Measurements from ENCODE around the gene ACSM4. TPM values are rescaled to one million over a fixed set of nuclear protein-coding genes. Genes with fewer than 3 reads are reported as not detected.

ACSM4 gene
- total and polyA plus RNA-seq, 9 of the 15 experiments (the other 6 are each of a cell fraction or from before 2014, with no cell fraction given), result not detected

DNA sequence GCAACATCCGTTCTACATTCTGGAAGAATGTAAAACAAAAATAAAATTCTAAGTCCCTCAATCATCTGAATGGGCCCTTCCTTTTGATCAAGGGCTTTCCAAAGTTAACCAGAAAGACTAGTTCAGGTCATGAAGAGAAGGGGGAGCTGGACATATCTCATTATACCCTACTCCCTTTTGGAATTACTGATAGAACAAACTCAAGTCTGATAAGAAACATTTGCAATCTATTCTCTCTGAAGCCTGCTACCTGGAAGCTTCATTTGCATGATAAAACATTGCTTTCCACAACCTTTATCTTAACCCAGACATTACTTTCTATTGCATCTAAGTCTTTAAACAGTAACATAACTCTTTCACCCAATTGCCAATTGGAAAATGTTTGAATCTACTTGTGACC, 8.3 kb upstream of the ACSM4 start:
- H3K36me3 ChIP-seq (ENCODE audit: control insufficient read depth, insufficient read depth, low read length), result no peaks in the 10 kb centered on the region
- TF ChIP-seq NCOA1 (IDR thresholded peaks at IDR 0.05; ENCODE audit: low read depth), result peak; percentile 43; the same call in 1 of the 2 replicates
- TF ChIP-seq RBM25 (IDR thresholded peaks at IDR 0.05; ENCODE audit: low read depth, low read length, severe bottlenecking), result no peak
- no peak for TF ChIP-seq CSDE1 (IDR thresholded peaks at IDR 0.05)
- TF ChIP-seq NFIC (IDR thresholded peaks at IDR 0.05), result 0 out of 2 replicates have a peak, but pooled peaks have one; percentile 18
- TF ChIP-seq, protein P1, sequence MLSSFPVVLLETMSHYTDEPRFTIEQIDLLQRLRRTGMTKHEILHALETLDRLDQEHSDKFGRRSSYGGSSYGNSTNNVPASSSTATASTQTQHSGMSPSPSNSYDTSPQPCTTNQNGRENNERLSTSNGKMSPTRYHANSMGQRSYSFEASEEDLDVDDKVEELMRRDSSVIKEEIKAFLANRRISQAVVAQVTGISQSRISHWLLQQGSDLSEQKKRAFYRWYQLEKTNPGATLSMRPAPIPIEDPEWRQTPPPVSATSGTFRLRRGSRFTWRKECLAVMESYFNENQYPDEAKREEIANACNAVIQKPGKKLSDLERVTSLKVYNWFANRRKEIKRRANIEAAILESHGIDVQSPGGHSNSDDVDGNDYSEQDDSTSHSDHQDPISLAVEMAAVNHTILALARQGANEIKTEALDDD (IDR thresholded peaks at IDR 0.05), result peak; percentile 85
- no peak for TF ChIP-seq ZNF780A (CRISPR knock-in tag; IDR thresholded peaks at IDR 0.05)
- no peak for TF ChIP-seq GABPA (tag; conservative IDR thresholded peaks at IDR 0.05; ENCODE audit: low read depth)
- no peak for TF ChIP-seq KDM1A (IDR thresholded peaks at IDR 0.05)
- TF ChIP-seq ZNF431 (CRISPR knock-in tag; IDR thresholded peaks at IDR 0.05), result no peak
- peak; percentile 76; the same call in 1 of the 2 replicates for TF ChIP-seq SOX6 (IDR thresholded peaks at IDR 0.05)
- no peak for TF ChIP-seq POLR2H (tag; IDR thresholded peaks at IDR 0.05; ENCODE audit: low read depth)
- TF ChIP-seq NCOR1 (IDR thresholded peaks at IDR 0.05), result peak; percentile 60; the same call in 1 of the 2 replicates
- TF ChIP-seq CXXC5 (CRISPR knock-in tag; IDR thresholded peaks at IDR 0.05), result 0 out of 2 replicates have a peak, but pooled peaks have one; percentile 23
- TF ChIP-seq, protein P2, sequence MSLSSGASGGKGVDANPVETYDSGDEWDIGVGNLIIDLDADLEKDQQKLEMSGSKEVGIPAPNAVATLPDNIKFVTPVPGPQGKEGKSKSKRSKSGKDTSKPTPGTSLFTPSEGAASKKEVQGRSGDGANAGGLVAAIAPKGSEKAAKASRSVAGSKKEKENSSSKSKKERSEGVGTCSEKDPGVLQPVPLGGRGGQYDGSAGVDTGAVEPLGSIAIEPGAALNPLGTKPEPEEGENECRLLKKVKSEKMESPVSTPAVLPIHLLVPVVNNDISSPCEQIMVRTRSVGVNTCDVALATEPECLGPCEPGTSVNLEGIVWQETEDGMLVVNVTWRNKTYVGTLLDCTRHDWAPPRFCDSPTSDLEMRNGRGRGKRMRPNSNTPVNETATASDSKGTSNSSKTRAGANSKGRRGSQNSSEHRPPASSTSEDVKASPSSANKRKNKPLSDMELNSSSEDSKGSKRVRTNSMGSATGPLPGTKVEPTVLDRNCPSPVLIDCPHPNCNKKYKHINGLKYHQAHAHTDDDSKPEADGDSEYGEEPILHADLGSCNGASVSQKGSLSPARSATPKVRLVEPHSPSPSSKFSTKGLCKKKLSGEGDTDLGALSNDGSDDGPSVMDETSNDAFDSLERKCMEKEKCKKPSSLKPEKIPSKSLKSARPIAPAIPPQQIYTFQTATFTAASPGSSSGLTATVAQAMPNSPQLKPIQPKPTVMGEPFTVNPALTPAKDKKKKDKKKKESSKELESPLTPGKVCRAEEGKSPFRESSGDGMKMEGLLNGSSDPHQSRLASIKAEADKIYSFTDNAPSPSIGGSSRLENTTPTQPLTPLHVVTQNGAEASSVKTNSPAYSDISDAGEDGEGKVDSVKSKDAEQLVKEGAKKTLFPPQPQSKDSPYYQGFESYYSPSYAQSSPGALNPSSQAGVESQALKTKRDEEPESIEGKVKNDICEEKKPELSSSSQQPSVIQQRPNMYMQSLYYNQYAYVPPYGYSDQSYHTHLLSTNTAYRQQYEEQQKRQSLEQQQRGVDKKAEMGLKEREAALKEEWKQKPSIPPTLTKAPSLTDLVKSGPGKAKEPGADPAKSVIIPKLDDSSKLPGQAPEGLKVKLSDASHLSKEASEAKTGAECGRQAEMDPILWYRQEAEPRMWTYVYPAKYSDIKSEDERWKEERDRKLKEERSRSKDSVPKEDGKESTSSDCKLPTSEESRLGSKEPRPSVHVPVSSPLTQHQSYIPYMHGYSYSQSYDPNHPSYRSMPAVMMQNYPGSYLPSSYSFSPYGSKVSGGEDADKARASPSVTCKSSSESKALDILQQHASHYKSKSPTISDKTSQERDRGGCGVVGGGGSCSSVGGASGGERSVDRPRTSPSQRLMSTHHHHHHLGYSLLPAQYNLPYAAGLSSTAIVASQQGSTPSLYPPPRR (CRISPR knock-in tag; IDR thresholded peaks at IDR 0.05; ENCODE audit: borderline replicate concordance), result no peak

More for the DNA sequence above, 8.3 kb upstream of the ACSM4 start:
- Histone ChIP-seq H3K79me2 (ENCODE audit: control insufficient read depth, insufficient read depth, low read length) (no peaks in the 10 kb centered on the region), H3K4me2 (ENCODE audit: insufficient read depth, low read length) (peak overlapping the region; percentile 38; the same call in 1 of the 2 replicates), H2AFZ (ENCODE audit: low read depth, low read length) (peak overlapping the region; percentile 57), H3K9ac (ENCODE audit: insufficient read depth in 1 of 2, low read depth in 2 of 2, low read length in 2 of 2) (peak overlapping the region in 1 of 2 experiments; percentile 49; a peak in 2 of 4 replicates), H3K27ac (ENCODE audit: extremely low read depth, low read depth, low read length) (peak overlapping the region; percentile 55; the same call in 2 of the 3 replicates), H3K27me3 (ENCODE audit: control insufficient read depth in 2 of 2, insufficient read depth in 2 of 2, low read length in 2 of 2) (no peaks in the 10 kb centered on the region), H3K9me3 (replicated peaks; ENCODE audit: control insufficient read depth, insufficient read depth, low read depth, low read length) (no peaks in the 10 kb centered on the region; the same call in 1 of the 2 replicates), H3K4me1 (replicated peaks in 1 of 2; ENCODE audit: control insufficient read depth in 2 of 2, insufficient read depth in 2 of 2, low read length in 2 of 2) (peaks cover 0 to 52% of the 10 kb centered on the region in 2 experiments; a peak in 3 of 5 replicates), H4K20me1 (replicated peaks; ENCODE audit: control insufficient read depth, insufficient read depth, low read length) (no peaks in the 10 kb centered on the region), H3K9me1 (ENCODE audit: control insufficient read depth, insufficient read depth, low read length) (no peaks in the 10 kb centered on the region), H3K4me3 (no peak overlapping the region)
- 30% methylated on average over 1 of the region's 1 CpG for WGBS (ENCODE audit: insufficient coverage, low coverage, missing lambda C conversion rate)
- CTCF ChIA-PET (ENCODE audit: low intra/inter-chr PET ratio), result no interaction called here
- FAIRE-seq, result no peak
- no peak for ATAC-seq
- intact Hi-C loops (cut with micrococcal nuclease), result no loop called here
- no TSS peak for BruUV-seq (replicated peaks)
- no peak for DNase-seq (ENCODE audit: extremely low read depth in 1 of 4, low spot score in 3 of 4)
- in situ Hi-C loops (cut with MboI), result no loop called here
- POLR2A ChIA-PET, result interaction anchor here (1.0 to 1.8 kb wide), 2 partner anchors 25 to 54 kb away, joined by 4 to 6 read pairs; no protein-coding TSS in a partner anchor
